ENCODE results near the gene GNA15. TPM values are rescaled to one million over a fixed set of nuclear protein-coding genes. Genes with fewer than 3 reads are reported as not detected.
"Not testable (repeated sequence)": the region's sequence is repeated elsewhere in the genome, so short reads cannot be mapped to it uniquely, and the experiment has no call there.

GNA15 gene
- total RNA-seq, 2 donors from 2014 or later = 3.0 to 105 TPM

GRCh38 chr19:3201072-3201700 lies 65.4 kb downstream of the GNA15 start:
- H3K9me3 Mint-ChIP-seq = no peaks in the 10 kb centered on the region
- no peaks in the 10 kb centered on the region for H3K36me3 Mint-ChIP-seq
- ATAC-seq = no peak
- DNase-seq (ENCODE audit: low spot score in 2 of 2) = no peak
- H3K27ac Mint-ChIP-seq = no peak overlapping the region

GRCh38 chr19:3201911-3202310 lies 66.1 kb downstream of the GNA15 start:
- Mint-ChIP-seq H3K9me3 (no peaks in the 10 kb centered on the region), H3K36me3 (no peaks in the 10 kb centered on the region), H3K27ac (no peak overlapping the region)
- ATAC-seq (no peak), DNase-seq (ENCODE audit: low spot score in 2 of 2) (no peak)

- ATAC-seq = no peak
- Mint-ChIP-seq H3K9me3 (no peaks in the 10 kb centered on the region), H3K36me3 (no peaks in the 10 kb centered on the region), H3K27ac (no peak overlapping the region)
- DNase-seq (ENCODE audit: low spot score in 2 of 2) = no peak
Measured at GRCh38 chr19:3202346-3202745, 66.5 kb downstream of the GNA15 start.

- not testable (repeated sequence) for ATAC-seq; H3K9me3 Mint-ChIP-seq; H3K27ac Mint-ChIP-seq; H3K36me3 Mint-ChIP-seq; DNase-seq (ENCODE audit: low spot score in 2 of 2)
Measured at GRCh38 chr19:3202895-3203294, 67.1 kb downstream of the GNA15 start.

- no peak for ATAC-seq
- H3K9me3 Mint-ChIP-seq = no peaks in the 10 kb centered on the region
Measured at GRCh38 chr19:3203805-3204645, 68.2 kb downstream of the GNA15 start.

GRCh38 chr19:3204646-3205275 lies 68.9 kb downstream of the GNA15 start:
- H3K9me3 Mint-ChIP-seq = no peaks in the 10 kb centered on the region
- H3K27ac Mint-ChIP-seq = no peak overlapping the region
- DNase-seq (ENCODE audit: low spot score in 2 of 2) (no peak), ATAC-seq (no peak)
- H3K36me3 Mint-ChIP-seq = no peaks in the 10 kb centered on the region

More at GRCh38 chr19:3203805-3204645, 68.2 kb downstream of the GNA15 start:
- Mint-ChIP-seq H3K27ac (no peak overlapping the region), H3K36me3 (no peaks in the 10 kb centered on the region)
- no peak for DNase-seq (ENCODE audit: low spot score in 2 of 2)

- DNase-seq (ENCODE audit: low spot score in 2 of 2) (no peak), ATAC-seq (no peak)
- no peaks in the 10 kb centered on the region for H3K36me3 Mint-ChIP-seq
Measured at GRCh38 chr19:3206216-3206953, 70.6 kb downstream of the GNA15 start.

GRCh38 chr19:3207461-3208242 lies 71.8 kb downstream of the GNA15 start:
- DNase-seq (ENCODE audit: low spot score in 2 of 2) (no peak), ATAC-seq (no peak)
- no peaks in the 10 kb centered on the region for H3K36me3 Mint-ChIP-seq
- no peaks in the 10 kb centered on the region for H3K9me3 Mint-ChIP-seq
- no peak overlapping the region for H3K27ac Mint-ChIP-seq

More at GRCh38 chr19:3206216-3206953, 70.6 kb downstream of the GNA15 start:
- Mint-ChIP-seq H3K9me3 (no peaks in the 10 kb centered on the region), H3K27ac (no peak overlapping the region)

- Mint-ChIP-seq H3K27ac (peak overlapping the region; percentile 41 to 55), H3K36me3 (no peaks in the 10 kb centered on the region), H3K9me3 (no peaks in the 10 kb centered on the region)
- no peak for DNase-seq (ENCODE audit: low spot score in 2 of 2)
- no peak for ATAC-seq
Measured at GRCh38 chr19:3208317-3209207, 72.7 kb downstream of the GNA15 start.

GRCh38 chr19:3210347-3211017 lies 74.6 kb downstream of the GNA15 start:
- no peaks in the 10 kb centered on the region for H3K36me3 Mint-ChIP-seq
- peak; percentile 71 to 82 for DNase-seq (ENCODE audit: low spot score in 2 of 2)
- peak overlapping the region in 1 of 2 donors; percentile 51 for H3K27ac Mint-ChIP-seq
- H3K9me3 Mint-ChIP-seq = no peaks in the 10 kb centered on the region
- peak; percentile 84 to 91 for ATAC-seq

- ATAC-seq (no peak), DNase-seq (ENCODE audit: low spot score in 2 of 2) (no peak)
- Mint-ChIP-seq H3K9me3 (no peaks in the 10 kb centered on the region), H3K27ac (peak overlapping the region in 1 of 2 donors; percentile 51), H3K36me3 (no peaks in the 10 kb centered on the region)
Measured at GRCh38 chr19:3211191-3211590, 75.4 kb downstream of the GNA15 start.

- ATAC-seq (no peak), DNase-seq (ENCODE audit: low spot score in 2 of 2) (no peak)
- Mint-ChIP-seq H3K27ac (peak overlapping the region in 1 of 2 donors; percentile 10), H3K36me3 (peaks cover 0 to 4% of the 10 kb centered on the region in 2 donors), H3K9me3 (no peaks in the 10 kb centered on the region)
Measured at GRCh38 chr19:3213159-3213558, 77.3 kb downstream of the GNA15 start.
